ENCODE measurements around the gene LRRC1. TPM values are rescaled to one million over a fixed set of nuclear protein-coding genes. Genes with fewer than 3 reads are reported as not detected.

The LRRC1 gene
- total RNA-seq, 1 experiment from 2014 or later: 10.3 TPM

- Mint-ChIP-seq H3K4me3 (peak overlapping the region; percentile 93 to 98), H3K36me3 (ENCODE audit: insufficient read depth in 1 of 3, low read depth in 3 of 3) (peaks cover 0 to 2% (median 0%) of the 10 kb centered on the region in 3 experiments; a peak in 2 of 7 replicates), H3K27me3 (ENCODE audit: low read depth) (peaks cover 28% of the 10 kb centered on the region), H3K9me3 (peaks cover 6% of the 10 kb centered on the region in 2 experiments; a peak in 3 of 5 replicates), H3K27ac (peak overlapping the region; percentile 98 to 99 (median 99)), H3K4me1 (peaks cover 20 to 26% of the 10 kb centered on the region in 2 experiments)
- Histone ChIP-seq H3K4ac (ENCODE audit: low read depth, low read length) (no peak overlapping the region), H3K4me2 (ENCODE audit: insufficient read depth, insufficient read length, low read length) (peak overlapping the region; percentile 60), H3K27ac (ENCODE audit: insufficient read length, low read depth, low read length) (no peak overlapping the region), H4K5ac (ENCODE audit: insufficient read length, low read depth, low read length) (no peak overlapping the region), H3K9ac (ENCODE audit: extremely low read depth, insufficient read length, low read length) (peak overlapping the region; percentile 75), H3K79me2 (ENCODE audit: insufficient read depth, low read length) (peaks cover 3% of the 10 kb centered on the region; the same call in 1 of the 2 replicates), H2AK5ac (ENCODE audit: insufficient read length, low read length) (no peak overlapping the region), H3K56ac (ENCODE audit: insufficient read length, low read depth, low read length) (no peak overlapping the region), H3K14ac (ENCODE audit: insufficient read depth, low read length) (peak overlapping the region; percentile 73; the same call in 1 of the 2 replicates), H3K23me2 (ENCODE audit: insufficient read length, low read depth, low read length, poor library complexity, severe bottlenecking) (peaks cover 22% of the 10 kb centered on the region), H2BK15ac (ENCODE audit: low read depth, low read length) (no peak overlapping the region), H2AFZ (ENCODE audit: low read length) (no peak overlapping the region), H3K79me1 (ENCODE audit: insufficient read depth, low read depth, low read length, poor library complexity, severe bottlenecking) (no peaks in the 10 kb centered on the region), H3T11ph (ENCODE audit: low read length) (no peak overlapping the region), H3K4me1 (ENCODE audit: insufficient read depth, low read length) (no peaks in the 10 kb centered on the region), H4K8ac (replicated peaks; ENCODE audit: insufficient read length, low read depth, low read length) (no peak overlapping the region), H2BK120ac (ENCODE audit: low read depth, low read length, poor library complexity, severe bottlenecking) (no peak overlapping the region), H3K9me3 (ENCODE audit: control insufficient read depth, low read depth, low read length) (no peaks in the 10 kb centered on the region), H3K18ac (ENCODE audit: insufficient read length, low read depth, low read length) (no peak overlapping the region), H3K23ac (ENCODE audit: insufficient read length, low read depth, low read length) (no peak overlapping the region), H3K27me3 (ENCODE audit: insufficient read depth, low read length) (no peaks in the 10 kb centered on the region; the same call in 1 of the 2 replicates), H2BK5ac (ENCODE audit: insufficient read length, low read length) (no peak overlapping the region), H4K20me1 (ENCODE audit: control insufficient read depth, insufficient read depth, insufficient read length) (no peaks in the 10 kb centered on the region), H4K91ac (ENCODE audit: insufficient read length, low read depth, low read length) (no peak overlapping the region), H2BK12ac (ENCODE audit: insufficient read length, low read depth, low read length) (no peak overlapping the region), H2BK20ac (ENCODE audit: low read depth, low read length, poor library complexity, severe bottlenecking) (no peak overlapping the region)
- DNase-seq: peak; percentile 69
- peak; percentile 37; the same call in 2 of the 3 replicates for TF ChIP-seq CTCF (conservative IDR thresholded peaks at IDR 0.05)
- no CpG with 5 or more reads among the region's 27 CpGs for WGBS (ENCODE audit: extremely low coverage, insufficient read length, low lambda C conversion rate)
These were observed 577 bp upstream of the LRRC1 start for GRCh38 chr6:53794137-53794719.

Data from H9 (cell line).